OCI-LY3 (cell line): ENCODE results near the gene SYTL3.

Source experiments
- EZH2phosphoT487 ChIP-seq: fragments of 200-600 bp; shearing (Covaris generic); IDR thresholded peaks from 2 replicates; pipeline ENCODE4 v1.6.1; 2018; ENCODE audit warnings: antibody characterized with exemption, mixed run types, low read depth
- TF ChIP-seq, protein P1 (sequence below): fragments of 200-600, 300-600 bp; sonication (generic); IDR thresholded peaks from 2 replicates; pipeline ENCODE4 v1.5.1; 2014; ENCODE audit warnings: antibody characterized with exemption, low read length, low read depth

DNA sequence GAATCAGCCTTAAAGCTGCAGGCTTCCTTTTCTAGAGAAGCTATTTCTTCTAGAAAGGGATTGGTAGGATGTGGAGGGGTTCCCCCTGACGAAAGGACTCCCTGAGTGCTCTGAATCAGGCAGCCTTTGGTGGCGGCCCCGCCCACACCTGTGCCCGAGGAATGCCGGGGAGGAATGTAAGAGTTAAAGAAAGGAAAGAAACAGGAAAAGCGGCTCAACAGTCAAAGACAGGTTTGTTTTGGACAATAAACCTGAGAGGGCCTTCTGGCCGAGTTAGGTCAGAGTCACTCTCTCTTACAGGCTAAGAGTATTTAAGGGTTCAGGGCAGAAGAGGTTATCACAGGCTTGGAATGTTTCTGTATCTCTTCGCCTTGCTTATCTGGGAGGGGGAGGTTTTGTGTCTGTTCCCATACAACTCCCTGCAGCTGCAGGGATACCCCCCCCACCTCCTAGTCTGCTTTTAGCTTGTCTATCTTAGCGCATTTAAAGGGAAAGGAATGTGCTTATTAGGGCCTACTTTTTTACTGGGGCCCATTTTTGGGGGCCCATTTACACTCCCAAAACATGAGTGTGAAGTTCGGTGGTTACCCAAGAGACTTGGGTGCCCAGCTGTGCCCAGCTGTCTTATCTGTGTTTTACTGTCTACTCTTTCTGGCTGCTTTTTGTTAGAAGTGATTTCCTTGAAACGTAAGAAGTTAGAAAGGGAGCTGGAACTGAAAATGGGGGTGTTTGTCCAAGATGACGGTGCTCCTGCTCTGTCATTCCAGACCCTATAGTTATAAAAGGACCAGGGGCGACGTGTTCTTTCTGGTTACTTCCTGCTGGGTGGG, 38.1 kb upstream of the SYTL3 start:
- TF ChIP-seq, protein P1, sequence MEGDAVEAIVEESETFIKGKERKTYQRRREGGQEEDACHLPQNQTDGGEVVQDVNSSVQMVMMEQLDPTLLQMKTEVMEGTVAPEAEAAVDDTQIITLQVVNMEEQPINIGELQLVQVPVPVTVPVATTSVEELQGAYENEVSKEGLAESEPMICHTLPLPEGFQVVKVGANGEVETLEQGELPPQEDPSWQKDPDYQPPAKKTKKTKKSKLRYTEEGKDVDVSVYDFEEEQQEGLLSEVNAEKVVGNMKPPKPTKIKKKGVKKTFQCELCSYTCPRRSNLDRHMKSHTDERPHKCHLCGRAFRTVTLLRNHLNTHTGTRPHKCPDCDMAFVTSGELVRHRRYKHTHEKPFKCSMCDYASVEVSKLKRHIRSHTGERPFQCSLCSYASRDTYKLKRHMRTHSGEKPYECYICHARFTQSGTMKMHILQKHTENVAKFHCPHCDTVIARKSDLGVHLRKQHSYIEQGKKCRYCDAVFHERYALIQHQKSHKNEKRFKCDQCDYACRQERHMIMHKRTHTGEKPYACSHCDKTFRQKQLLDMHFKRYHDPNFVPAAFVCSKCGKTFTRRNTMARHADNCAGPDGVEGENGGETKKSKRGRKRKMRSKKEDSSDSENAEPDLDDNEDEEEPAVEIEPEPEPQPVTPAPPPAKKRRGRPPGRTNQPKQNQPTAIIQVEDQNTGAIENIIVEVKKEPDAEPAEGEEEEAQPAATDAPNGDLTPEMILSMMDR: no peak
- no peak for TF ChIP-seq EZH2phosphoT487
